ENCODE measurements around the gene CYP17A1.
A peak's percentile ranks its signal among the peaks of the same experiment; 100 is the strongest.
"Not testable (repeated sequence)": the region's sequence is repeated elsewhere in the genome, so short reads cannot be mapped to it uniquely, and the experiment has no call there.

CYP17A1 gene

GRCh38 chr10:102837230-102837721, at the start of gene CYP17A1:
TSS of gene CYP17A1 (minus strand) at chr10:102837413. CDS start at chr10:102837361, 52 bp downstream.
- DNase-seq, result no peak

GRCh38 chr10:102880256-102880655, 43.0 kb upstream of the CYP17A1 start:
- DNase-seq, result no peak

- DNase-seq, result no peak
Observed at GRCh38 chr10:102878629-102879028, 41.4 kb upstream of the CYP17A1 start.

GRCh38 chr10:102876747-102877153, 39.5 kb upstream of the CYP17A1 start:
- DNase-seq, result no peak

GRCh38 chr10:102872163-102872562, 35.0 kb upstream of the CYP17A1 start:
- no peak for DNase-seq

- no peak for DNase-seq
Observed at GRCh38 chr10:102870221-102870620, 33.0 kb upstream of the CYP17A1 start.

GRCh38 chr10:102869258-102870198, 32.3 kb upstream of the CYP17A1 start, which contains the start of gene AS3MT:
TSS of gene AS3MT (plus strand) at chr10:102869470. CDS start at chr10:102869593, 123 bp downstream.
- DNase-seq, result peak in 1 of 2 donors; percentile 2

GRCh38 chr10:102868911-102869257, 31.7 kb upstream of the CYP17A1 start:
- no peak for DNase-seq

GRCh38 chr10:102865620-102866019, 28.4 kb upstream of the CYP17A1 start:
- DNase-seq, result no peak

- DNase-seq, result no peak
Observed at GRCh38 chr10:102863660-102864059, 26.4 kb upstream of the CYP17A1 start.

GRCh38 chr10:102859911-102860310, 22.7 kb upstream of the CYP17A1 start:
- no peak for DNase-seq

GRCh38 chr10:102856758-102857424, 19.7 kb upstream of the CYP17A1 start:
- no peak for DNase-seq

- DNase-seq, result not testable (repeated sequence)
Observed at GRCh38 chr10:102855731-102856436, 18.7 kb upstream of the CYP17A1 start.

GRCh38 chr10:102853237-102853636, 16.0 kb upstream of the CYP17A1 start:
- not testable (repeated sequence) for DNase-seq

GRCh38 chr10:102850025-102850518, 12.9 kb upstream of the CYP17A1 start:
- DNase-seq, result no peak

GRCh38 chr10:102845352-102845902, 8.2 kb upstream of the CYP17A1 start:
- no peak for DNase-seq

- not testable (repeated sequence) for DNase-seq
Observed at GRCh38 chr10:102844190-102844776, 7.1 kb upstream of the CYP17A1 start.

- DNase-seq, result not testable (repeated sequence)
Observed at GRCh38 chr10:102843139-102843538, 5.9 kb upstream of the CYP17A1 start.

GRCh38 chr10:102841827-102842345, 4.7 kb upstream of the CYP17A1 start:
- no peak for DNase-seq

- DNase-seq, result not testable (repeated sequence)
Observed at GRCh38 chr10:102838276-102838927, 1.2 kb upstream of the CYP17A1 start.

GRCh38 chr10:102835007-102835482, 2.2 kb downstream of the CYP17A1 start:
- peak; percentile 49 to 62 for DNase-seq
